Calu3 (cell line): ENCODE results near the gene DIP2B. TPM values are rescaled to one million over a fixed set of nuclear protein-coding genes. Genes with fewer than 3 reads are reported as not detected.

Experiments
- BruUV-seq: library from RNA; stranded (reverse); fragments of 400-500 nt; replicated peaks from 2 replicates; lab custom pipeline; 2021; lab: Mats Ljungman, UMichigan
- CTCF ChIA-PET: fragments of 300-600 bp; sonication (Branson Sonifier 250); formaldehyde crosslinking; loops from one replicate; lab custom pipeline; 2022; ENCODE audit warnings: antibody characterized with exemption; lab: Charles Lee
- DNase-seq: peaks from one replicate; pipeline ENCODE4 v3.0.0; 2022
- H3K27ac Mint-ChIP-seq: one replicate; pipeline ENCODE4 v1.8.0; 2022; ENCODE audit warnings: mixed read lengths; ENCODE audit not compliant: unreplicated experiment
- H3K27me3 Mint-ChIP-seq: one replicate; pipeline ENCODE4 v1.8.0; 2022; ENCODE audit warnings: mixed read lengths; ENCODE audit not compliant: unreplicated experiment
- H3K36me3 Mint-ChIP-seq: one replicate; pipeline ENCODE4 v1.8.0; 2022; ENCODE audit warnings: mild to moderate bottlenecking, moderate library complexity, mixed read lengths; ENCODE audit not compliant: insufficient read depth, unreplicated experiment
- H3K4me1 Mint-ChIP-seq: one replicate; pipeline ENCODE4 v1.8.0; 2022; ENCODE audit warnings: mild to moderate bottlenecking, low read depth, mixed read lengths; ENCODE audit not compliant: unreplicated experiment
- H3K4me3 Mint-ChIP-seq: one replicate; pipeline ENCODE4 v1.8.0; 2022; ENCODE audit warnings: mild to moderate bottlenecking, low read depth, moderate library complexity, mixed read lengths; ENCODE audit not compliant: unreplicated experiment
- H3K9me3 Mint-ChIP-seq: one replicate; pipeline ENCODE4 v1.8.0; 2022; ENCODE audit warnings: low read depth, mixed read lengths; ENCODE audit not compliant: unreplicated experiment
- CTCF ChIP-seq: fragments of 200-600 bp; IDR thresholded peaks from one replicate; pipeline ENCODE4 v1.8.0; 2022; ENCODE audit warnings: antibody characterized with exemption; ENCODE audit not compliant: unreplicated experiment
- intact Hi-C: fragments of 100-400 bp; cut with micrococcal nuclease; formaldehyde crosslinking; loops from one replicate; pipeline ENCODE4 v1.10.0; 2022; ENCODE audit not compliant: unreplicated experiment
- total RNA-seq: library from RNA; stranded (reverse); gene quantifications from 2 replicates; pipeline ENCODE4 v1.2.3, GENCODE V29; 2022

The DIP2B gene
- total RNA-seq, 1 experiment from 2014 or later = 22.8 TPM

GRCh38 chr12:50606675-50607375 is 102.0 kb downstream of the DIP2B start:
- DNase-seq = no peak
- Mint-ChIP-seq H3K27me3 (no peaks in the 10 kb centered on the region), H3K4me1 (no peaks in the 10 kb centered on the region), H3K36me3 (peaks cover 7% of the 10 kb centered on the region), H3K4me3 (no peak overlapping the region), H3K9me3 (no peaks in the 10 kb centered on the region), H3K27ac (no peak overlapping the region)
- CTCF ChIA-PET = interaction anchor here (0.6 kb wide), 1 partner anchor 58 kb away, joined by 8 read pairs; no protein-coding TSS in a partner anchor
- no TSS peak for BruUV-seq
- intact Hi-C loops = no loop called here
- TF ChIP-seq CTCF = no peak

DNA sequence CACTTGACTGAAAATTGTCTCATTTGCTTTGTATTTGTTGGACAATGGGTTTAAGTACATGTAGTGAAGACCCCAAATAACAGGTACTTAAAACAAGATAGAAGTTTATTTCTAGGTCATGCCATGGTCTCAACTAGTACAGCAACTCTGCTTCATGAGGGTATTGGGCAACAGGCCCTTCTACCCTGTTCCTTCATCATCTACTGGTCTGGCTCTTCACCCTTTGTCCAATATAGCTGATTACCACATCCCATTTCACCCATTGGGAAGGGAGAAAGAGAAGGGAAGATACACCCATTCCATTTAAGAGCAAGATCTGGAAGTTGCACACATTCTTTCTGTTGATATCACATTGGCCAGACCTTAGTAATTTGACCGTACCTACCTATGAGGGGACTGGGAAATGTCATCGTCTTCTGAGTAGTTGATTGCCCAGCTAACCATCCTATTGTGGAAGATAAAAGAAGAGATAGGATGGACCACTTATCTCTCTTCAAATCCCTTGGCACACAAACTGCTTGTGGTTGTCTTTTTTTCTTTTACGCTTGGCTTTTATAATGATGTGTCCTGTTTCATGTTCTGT is 104.6 kb downstream of the DIP2B start:
- Mint-ChIP-seq H3K9me3 (no peaks in the 10 kb centered on the region), H3K4me1 (no peaks in the 10 kb centered on the region), H3K27me3 (no peaks in the 10 kb centered on the region), H3K36me3 (peaks cover 7% of the 10 kb centered on the region), H3K4me3 (no peak overlapping the region), H3K27ac (no peak overlapping the region)
- DNase-seq = no peak
- no peak for TF ChIP-seq CTCF
- no TSS peak for BruUV-seq
- CTCF ChIA-PET = no interaction called here
- intact Hi-C loops = no loop called here

GRCh38 chr12:50610171-50610570 is 105.4 kb downstream of the DIP2B start:
- no peak for DNase-seq
- BruUV-seq = no TSS peak
- Mint-ChIP-seq H3K36me3 (peaks cover 7% of the 10 kb centered on the region), H3K27me3 (no peaks in the 10 kb centered on the region), H3K4me1 (no peaks in the 10 kb centered on the region), H3K27ac (no peak overlapping the region), H3K9me3 (no peaks in the 10 kb centered on the region), H3K4me3 (no peak overlapping the region)
- no peak for TF ChIP-seq CTCF
- intact Hi-C loops = no loop called here
- CTCF ChIA-PET = no interaction called here

DNA sequence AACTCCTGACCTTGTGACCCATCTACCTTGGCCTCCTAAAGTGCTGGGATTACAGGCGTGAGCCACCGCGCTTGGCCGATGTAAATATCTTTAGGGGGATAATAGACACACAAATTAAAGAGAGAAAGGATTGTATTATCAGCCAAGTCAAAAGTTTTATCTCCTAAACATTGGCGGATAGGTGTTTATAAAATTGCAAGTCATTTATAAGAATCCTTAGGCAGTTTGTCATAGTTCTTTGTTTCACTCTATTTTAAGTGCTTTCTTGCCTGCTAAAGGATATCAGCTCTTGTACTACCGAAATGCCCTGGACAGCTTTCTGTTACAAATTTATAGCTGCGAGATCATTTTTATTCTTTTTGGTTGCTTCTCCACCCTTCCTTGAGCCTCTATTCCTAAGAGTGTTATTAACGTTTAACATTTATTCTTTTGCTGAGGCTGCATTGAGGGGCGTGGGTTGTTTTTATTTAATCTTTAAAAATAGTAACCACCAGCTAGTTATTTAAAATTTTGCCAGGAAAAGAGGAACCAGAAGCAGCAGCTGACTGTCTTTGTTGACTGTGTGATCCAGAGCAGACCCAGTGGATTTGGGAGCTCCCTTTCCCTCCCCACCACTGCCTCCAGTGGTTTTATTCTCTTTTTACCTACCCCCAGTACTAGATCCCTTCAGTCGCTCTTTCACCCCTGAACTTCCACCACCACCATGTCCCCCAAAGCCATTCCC is 106.4 kb downstream of the DIP2B start:
- no TSS peak for BruUV-seq
- TF ChIP-seq CTCF = no peak
- DNase-seq = no peak
- peaks cover 7% of the 10 kb centered on the region for H3K36me3 Mint-ChIP-seq
- H3K4me3 Mint-ChIP-seq = no peak overlapping the region
- H3K27ac Mint-ChIP-seq = no peak overlapping the region
- intact Hi-C loops = no loop called here
- no peaks in the 10 kb centered on the region for H3K4me1 Mint-ChIP-seq
- CTCF ChIA-PET = no interaction called here
- H3K27me3 Mint-ChIP-seq = no peaks in the 10 kb centered on the region
- H3K9me3 Mint-ChIP-seq = no peaks in the 10 kb centered on the region
